Astrocyte (in vitro differentiated cells and primary cell): ENCODE data around the gene AKR1B1. TPM values are rescaled to one million over a fixed set of nuclear protein-coding genes. Genes with fewer than 3 reads are reported as not detected.

ENCODE experiments used
- DNase-seq: peaks from one replicate; pipeline ENCODE4 v3.0.0-alpha.2; 2010; ENCODE audit warnings: low read depth
- FAIRE-seq: peaks from 2 replicates; lab custom pipeline; 2011; peaks lifted over from hg19 to GRCh38; lab: Jason Lieb, UNC
- H2AFZ ChIP-seq: 2 replicates; pipeline ENCODE4 v1.6.0; 2012; ENCODE audit warnings: low read depth, low read length, inconsistent platforms
- H3K27ac ChIP-seq: 2 replicates; pipeline ENCODE4 v1.5.1; 2011; ENCODE audit warnings: low read depth, low read length, inconsistent platforms
- H3K27me3 ChIP-seq: 2 replicates; pipeline ENCODE4 v1.6.0; 2011; ENCODE audit warnings: low read length, inconsistent platforms; ENCODE audit not compliant: insufficient read depth
- H3K36me3 ChIP-seq: 2 replicates; pipeline ENCODE4 v1.5.1; 2011; ENCODE audit warnings: low read length, inconsistent platforms; ENCODE audit not compliant: insufficient read depth
- H3K4me1 ChIP-seq: 2 replicates; pipeline ENCODE4 v1.5.1; 2011; ENCODE audit warnings: low read length, inconsistent platforms; ENCODE audit not compliant: insufficient read depth
- H3K4me2 ChIP-seq: 2 replicates; pipeline ENCODE4 v1.6.0; 2012; ENCODE audit warnings: low read length, inconsistent platforms
- H3K4me3 ChIP-seq: 2 replicates; pipeline ENCODE4 v1.5.1; 2011; ENCODE audit warnings: low read depth, mild to moderate bottlenecking, low read length, inconsistent platforms; ENCODE audit not compliant: insufficient read depth
- H3K79me2 ChIP-seq: 2 replicates; pipeline ENCODE4 v1.6.0; 2012; ENCODE audit warnings: mild to moderate bottlenecking, low read length, inconsistent platforms; ENCODE audit not compliant: insufficient read depth
- H3K9ac ChIP-seq: 2 replicates; pipeline ENCODE4 v1.6.0; 2012; ENCODE audit warnings: mild to moderate bottlenecking, low read length, inconsistent platforms
- H3K9me3 ChIP-seq: 2 replicates; pipeline ENCODE4 v1.5.1; 2012; ENCODE audit warnings: low read depth, mild to moderate bottlenecking, low read length, inconsistent platforms; ENCODE audit not compliant: insufficient read depth
- H4K20me1 ChIP-seq: 2 replicates; pipeline ENCODE4 v1.6.0; 2012; ENCODE audit warnings: low read length, inconsistent platforms; ENCODE audit not compliant: insufficient read depth
- H3K27ac Mint-ChIP-seq: one replicate; pipeline ENCODE4 v1.8.0; 2021; ENCODE audit warnings: mild to moderate bottlenecking, mixed read lengths; ENCODE audit not compliant: unreplicated experiment
- H3K27me3 Mint-ChIP-seq: one replicate; pipeline ENCODE4 v1.8.0; 2021; ENCODE audit warnings: low read depth, mixed read lengths; ENCODE audit not compliant: unreplicated experiment
- H3K36me3 Mint-ChIP-seq: one replicate; pipeline ENCODE4 v1.8.0; 2021; ENCODE audit warnings: low read depth, mixed read lengths; ENCODE audit not compliant: unreplicated experiment
- H3K4me1 Mint-ChIP-seq: one replicate; pipeline ENCODE4 v1.8.0; 2021; ENCODE audit warnings: low read depth, mixed read lengths; ENCODE audit not compliant: unreplicated experiment
- H3K4me3 Mint-ChIP-seq: one replicate; pipeline ENCODE4 v1.8.0; 2021; ENCODE audit warnings: mild to moderate bottlenecking, moderate library complexity, mixed read lengths; ENCODE audit not compliant: unreplicated experiment
- H3K9me3 Mint-ChIP-seq: one replicate; pipeline ENCODE4 v1.8.0; 2021; ENCODE audit warnings: mild to moderate bottlenecking, mixed read lengths; ENCODE audit not compliant: unreplicated experiment
- EZH2 ChIP-seq: IDR thresholded peaks from 2 replicates; pipeline ENCODE4 v1.6.1; 2012; ENCODE audit warnings: mild to moderate bottlenecking, low read length, inconsistent platforms; ENCODE audit not compliant: insufficient read depth
- total RNA-seq: library from RNA; stranded (reverse); gene quantifications from 2 replicates; pipeline ENCODE4 v1.2.1, GENCODE V29; 2021
- TF ChIP-seq, protein P1 (sequence below): IDR thresholded peaks from 2 replicates; pipeline ENCODE4 v1.5.1; 2011; ENCODE audit warnings: low read depth, mild to moderate bottlenecking, inconsistent platforms, low read length, moderate library complexity; ENCODE audit not compliant: insufficient read depth

AKR1B1 gene
- total RNA-seq, 1 donor from 2014 or later = 114 TPM

DNA sequence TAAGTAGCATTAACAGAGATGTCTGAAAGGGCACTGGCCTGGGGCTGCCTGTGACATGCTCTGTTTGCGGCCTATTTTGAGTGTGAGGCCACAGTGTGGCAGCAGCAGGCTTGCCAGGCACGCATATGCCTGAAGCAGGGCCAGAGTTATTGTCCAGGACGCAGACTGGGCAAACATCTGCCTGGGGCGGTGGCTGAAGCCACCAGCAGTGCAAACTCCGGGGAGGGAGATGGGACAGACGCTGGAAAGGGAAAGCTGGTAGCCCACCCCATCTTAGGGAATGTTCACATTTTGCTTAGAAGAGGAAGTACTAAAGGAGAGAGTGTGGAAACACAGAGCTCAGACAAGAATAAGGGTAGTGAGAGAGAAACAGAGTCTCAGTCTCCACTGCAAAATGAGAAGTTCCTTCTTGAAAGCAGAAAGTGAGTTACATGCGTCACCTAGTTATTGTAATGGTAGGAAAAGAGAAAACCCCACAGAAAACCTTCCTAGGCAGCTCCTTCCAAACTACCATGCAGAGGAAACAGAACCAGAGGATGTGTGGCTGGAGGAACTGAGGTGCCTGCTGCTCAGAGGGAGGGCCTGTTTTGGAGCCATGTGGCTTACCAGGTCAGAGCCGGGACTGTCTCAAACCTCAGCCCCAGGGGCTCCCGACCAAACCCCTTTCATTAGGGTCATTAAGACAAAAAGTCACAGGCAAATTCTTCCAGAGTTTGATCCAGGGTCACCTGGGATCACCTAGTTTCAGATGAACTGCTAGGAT is 14.5 kb downstream of the AKR1B1 start:
- peaks cover 28% of the 10 kb centered on the region for H3K4me1 Mint-ChIP-seq
- no peak for DNase-seq
- Histone ChIP-seq H3K9me3 (no peaks in the 10 kb centered on the region), H2AFZ (no peak overlapping the region), H3K4me1 (peaks cover 13% of the 10 kb centered on the region), H3K27ac (no peak overlapping the region), H3K4me3 (no peak overlapping the region), H3K9ac (no peak overlapping the region), H3K36me3 (peaks cover 30% of the 10 kb centered on the region), H4K20me1 (no peaks in the 10 kb centered on the region), H3K4me2 (no peak overlapping the region), H3K27me3 (no peaks in the 10 kb centered on the region), H3K79me2 (no peaks in the 10 kb centered on the region)
- peaks cover 2% of the 10 kb centered on the region for H3K9me3 Mint-ChIP-seq
- TF ChIP-seq EZH2 = no peak
- TF ChIP-seq, protein P1, sequence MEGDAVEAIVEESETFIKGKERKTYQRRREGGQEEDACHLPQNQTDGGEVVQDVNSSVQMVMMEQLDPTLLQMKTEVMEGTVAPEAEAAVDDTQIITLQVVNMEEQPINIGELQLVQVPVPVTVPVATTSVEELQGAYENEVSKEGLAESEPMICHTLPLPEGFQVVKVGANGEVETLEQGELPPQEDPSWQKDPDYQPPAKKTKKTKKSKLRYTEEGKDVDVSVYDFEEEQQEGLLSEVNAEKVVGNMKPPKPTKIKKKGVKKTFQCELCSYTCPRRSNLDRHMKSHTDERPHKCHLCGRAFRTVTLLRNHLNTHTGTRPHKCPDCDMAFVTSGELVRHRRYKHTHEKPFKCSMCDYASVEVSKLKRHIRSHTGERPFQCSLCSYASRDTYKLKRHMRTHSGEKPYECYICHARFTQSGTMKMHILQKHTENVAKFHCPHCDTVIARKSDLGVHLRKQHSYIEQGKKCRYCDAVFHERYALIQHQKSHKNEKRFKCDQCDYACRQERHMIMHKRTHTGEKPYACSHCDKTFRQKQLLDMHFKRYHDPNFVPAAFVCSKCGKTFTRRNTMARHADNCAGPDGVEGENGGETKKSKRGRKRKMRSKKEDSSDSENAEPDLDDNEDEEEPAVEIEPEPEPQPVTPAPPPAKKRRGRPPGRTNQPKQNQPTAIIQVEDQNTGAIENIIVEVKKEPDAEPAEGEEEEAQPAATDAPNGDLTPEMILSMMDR = no peak
- no peaks in the 10 kb centered on the region for H3K27me3 Mint-ChIP-seq
- H3K4me3 Mint-ChIP-seq = no peak overlapping the region
- peak overlapping the region; percentile 8 for H3K27ac Mint-ChIP-seq
- H3K36me3 Mint-ChIP-seq = peaks cover 36% of the 10 kb centered on the region
- FAIRE-seq = no peak

- Mint-ChIP-seq H3K4me1 (peaks cover 21% of the 10 kb centered on the region), H3K36me3 (peaks cover 37% of the 10 kb centered on the region), H3K4me3 (no peak overlapping the region), H3K27ac (peak overlapping the region; percentile 77), H3K27me3 (no peaks in the 10 kb centered on the region), H3K9me3 (peaks cover 5% of the 10 kb centered on the region)
- H3K27ac ChIP-seq = no peak overlapping the region
- H3K27me3 ChIP-seq = no peaks in the 10 kb centered on the region
- no peak overlapping the region for H2AFZ ChIP-seq
- no peak overlapping the region for H3K9ac ChIP-seq
- no peaks in the 10 kb centered on the region for H4K20me1 ChIP-seq
- H3K9me3 ChIP-seq = no peaks in the 10 kb centered on the region
- TF ChIP-seq, protein P1 = no peak
- no peak for TF ChIP-seq EZH2
- H3K79me2 ChIP-seq = no peaks in the 10 kb centered on the region
- H3K4me2 ChIP-seq = no peak overlapping the region
- FAIRE-seq (no peak), DNase-seq (no peak)
- H3K4me3 ChIP-seq = no peak overlapping the region
- H3K4me1 ChIP-seq = peaks cover 7% of the 10 kb centered on the region
- peaks cover 30% of the 10 kb centered on the region for H3K36me3 ChIP-seq
These were observed 15.4 kb downstream of the AKR1B1 start for GRCh38 chr7:134443396-134444070.
